H1 (cell line): ENCODE data around the gene CCDC12.

Source experiments
- ASH2L ChIP-seq: fragments of 200-600, 300-600 bp; sonication (generic); IDR thresholded peaks from one replicate; pipeline ENCODE4 v1.7.1; 2017; ENCODE audit warnings: low read length
- CREB1 ChIP-seq: IDR thresholded peaks from 2 replicates; pipeline ENCODE4 v1.6.1; 2012; ENCODE audit warnings: inconsistent platforms
- CTCF ChIP-seq, 3 experiments: IDR thresholded peaks; 1 replicate in 2 of 3; 2 replicates in 1 of 3; pipeline versions ENCODE4 v1.5.1 to v1.6.1; 2011; ENCODE audit warnings: low read length in 3 of 3, mild to moderate bottlenecking in 3 of 3, inconsistent platforms in 2 of 3, low read depth in 1 of 3, moderate library complexity in 1 of 3; ENCODE audit not compliant: insufficient read depth in 1 of 3; ENCODE audit errors: control extremely low read depth in 1 of 3
- EP300 ChIP-seq, 2 experiments: IDR thresholded peaks; 1 replicate in 1 of 2; 2 replicates in 1 of 2; pipeline ENCODE4 v1.6.1; 2011 to 2012; ENCODE audit warnings: low read depth in 2 of 2, low read length in 2 of 2, mild to moderate bottlenecking in 2 of 2, borderline replicate concordance in 1 of 2, inconsistent platforms in 1 of 2, moderate library complexity in 1 of 2
- KDM4A ChIP-seq: IDR thresholded peaks from one replicate; pipeline ENCODE4 v1.7.1; 2012; ENCODE audit warnings: low read depth, mild to moderate bottlenecking, moderate library complexity, low read length, inconsistent platforms; ENCODE audit not compliant: severe bottlenecking
- MAFK ChIP-seq: IDR thresholded peaks from 2 replicates; pipeline ENCODE4 v1.6.1; 2012; ENCODE audit warnings: low read depth, mild to moderate bottlenecking, improper control_type of control experiment, low read length
- MAX ChIP-seq: IDR thresholded peaks from 2 replicates; pipeline ENCODE4 v1.6.1; 2012; ENCODE audit warnings: inconsistent platforms
- POLR2A ChIP-seq, 2 experiments: IDR thresholded peaks; 1 replicate in 1 of 2; 2 replicates in 1 of 2; pipeline ENCODE4 v1.6.1; 2011; ENCODE audit warnings: low read depth in 2 of 2, low read length in 2 of 2, mild to moderate bottlenecking in 2 of 2; ENCODE audit errors: control extremely low read depth in 1 of 2
- RFX5 ChIP-seq: IDR thresholded peaks from 2 replicates; pipeline ENCODE4 v1.6.1; 2011; ENCODE audit warnings: low read depth, low read length, improper control_type of control experiment, borderline replicate concordance

- no peak for TF ChIP-seq MAX
- no peak for TF ChIP-seq MAFK
- no peak for TF ChIP-seq RFX5
- no peak for TF ChIP-seq ASH2L
- TF ChIP-seq EP300 (IDR thresholded peaks at IDR 0.05; ENCODE audit: borderline replicate concordance in 1 of 2, low read depth in 2 of 2, low read length in 2 of 2): no peak
- no peak for TF ChIP-seq CREB1
- TF ChIP-seq POLR2A (IDR thresholded peaks at IDR 0.05; ENCODE audit: control extremely low read depth in 1 of 2, low read depth in 2 of 2, low read length in 2 of 2): no peak
- TF ChIP-seq KDM4A: no peak
- no peak for TF ChIP-seq CTCF (IDR thresholded peaks at IDR 0.05; ENCODE audit: control extremely low read depth in 1 of 3, insufficient read depth in 1 of 3, low read depth in 1 of 3, low read length in 3 of 3)
Measured at GRCh38 chr3:46950177-46950576, 26.4 kb downstream of the CCDC12 start.
